ENCODE results near the gene REG4.

- TF ChIP-seq SNAI1 (CRISPR knock-in tag; IDR thresholded peaks at IDR 0.05; ENCODE audit: borderline replicate concordance) (no peak), SP1 (IDR thresholded peaks at IDR 0.05) (no peak), SP1 (CRISPR knock-in tag; IDR thresholded peaks at IDR 0.05) (no peak), CEBPB (IDR thresholded peaks at IDR 0.05; ENCODE audit: borderline replicate concordance, low read depth, low read length) (no peak), ZNF567 (CRISPR knock-in tag; IDR thresholded peaks at IDR 0.05; ENCODE audit: borderline replicate concordance) (no peak), TAF1 (CRISPR knock-in tag; IDR thresholded peaks at IDR 0.05) (no peak), ZNF362 (CRISPR knock-in tag; IDR thresholded peaks at IDR 0.05; ENCODE audit: borderline replicate concordance) (no peak)
Measured at GRCh38 chr1:119831027-119831426, 19.8 kb upstream of the REG4 start.

Measured in HepG2 (cell line).